GM18498 (cell line): Measurements from ENCODE around the gene ANKMY1.

ENCODE experiments used
- ATAC-seq: cut with Tn5 transposase; IDR thresholded peaks from one replicate; pipeline ENCODE4 v1.9.1; 2021; ENCODE audit warnings: mild to moderate bottlenecking, moderate library complexity; ENCODE audit not compliant: unreplicated experiment

ANKMY1 gene

GRCh38 chr2:240451791-240452461 is 105.9 kb downstream of the ANKMY1 start:
- no peak for ATAC-seq

- ATAC-seq: no peak
Observed at GRCh38 chr2:240451108-240451611, 106.6 kb downstream of the ANKMY1 start.

GRCh38 chr2:240450532-240451107 is 107.2 kb downstream of the ANKMY1 start:
- ATAC-seq: no peak

GRCh38 chr2:240449764-240450531 is 107.8 kb downstream of the ANKMY1 start:
- no peak for ATAC-seq

GRCh38 chr2:240448387-240449274 is 109.2 kb downstream of the ANKMY1 start:
- no peak for ATAC-seq

GRCh38 chr2:240447934-240448333 is 109.9 kb downstream of the ANKMY1 start:
- no peak for ATAC-seq

- no peak for ATAC-seq
Observed at GRCh38 chr2:240447331-240447730, 110.5 kb downstream of the ANKMY1 start.

GRCh38 chr2:240446664-240447175 is 111.1 kb downstream of the ANKMY1 start:
- ATAC-seq: no peak

GRCh38 chr2:240445961-240446663 is 111.7 kb downstream of the ANKMY1 start:
- no peak for ATAC-seq

GRCh38 chr2:240444464-240444863 is 113.3 kb downstream of the ANKMY1 start:
- no peak for ATAC-seq

- ATAC-seq: no peak
Observed at GRCh38 chr2:240443891-240444301, 113.9 kb downstream of the ANKMY1 start.

- ATAC-seq: no peak
Observed at GRCh38 chr2:240442891-240443715, 114.7 kb downstream of the ANKMY1 start.

- ATAC-seq: no peak
Observed at GRCh38 chr2:240441993-240442411, 115.8 kb downstream of the ANKMY1 start.

GRCh38 chr2:240441326-240441992 is 116.3 kb downstream of the ANKMY1 start:
- ATAC-seq: no peak

- no peak for ATAC-seq
Observed at GRCh38 chr2:240440704-240441320, 117.0 kb downstream of the ANKMY1 start.

- no peak for ATAC-seq
Observed at GRCh38 chr2:240440251-240440650, 117.5 kb downstream of the ANKMY1 start.

GRCh38 chr2:240439698-240440151 is 118.1 kb downstream of the ANKMY1 start:
- no peak for ATAC-seq
